ENCODE measurements around the gene RHOT2.

Gene RHOT2

GRCh38 chr16:634051-634670, 33.8 kb upstream of the RHOT2 start:
- Histone ChIP-seq H3K9ac (ENCODE audit: low read length) (no peak overlapping the region), H3K27me3 (ENCODE audit: control insufficient read depth, insufficient read depth, low read length) (no peaks in the 10 kb centered on the region), H3K27ac (ENCODE audit: low read length) (no peak overlapping the region), H3K4me1 (ENCODE audit: control insufficient read depth, low read depth, low read length) (peaks cover 18% of the 10 kb centered on the region), H3K9me3 (ENCODE audit: control insufficient read depth, low read depth, low read length) (no peaks in the 10 kb centered on the region), H3K36me3 (ENCODE audit: control insufficient read depth, low read depth, low read length) (no peaks in the 10 kb centered on the region), H3K4me3 (ENCODE audit: low read length) (no peak overlapping the region)

- H3K4me3 ChIP-seq (ENCODE audit: low read length), result peak overlapping the region; percentile 95
- H3K27me3 ChIP-seq (ENCODE audit: control insufficient read depth, insufficient read depth, low read length), result no peaks in the 10 kb centered on the region
- peaks cover 12% of the 10 kb centered on the region for H3K4me1 ChIP-seq (ENCODE audit: control insufficient read depth, low read depth, low read length)
- H3K27ac ChIP-seq (ENCODE audit: low read length), result no peak overlapping the region
- no peaks in the 10 kb centered on the region for H3K9me3 ChIP-seq (ENCODE audit: control insufficient read depth, low read depth, low read length)
- no peaks in the 10 kb centered on the region for H3K36me3 ChIP-seq (ENCODE audit: control insufficient read depth, low read depth, low read length)
- no peak overlapping the region for H3K9ac ChIP-seq (ENCODE audit: low read length)
Observed at GRCh38 chr16:634996-635395, 32.9 kb upstream of the RHOT2 start.

GRCh38 chr16:635573-636205, 32.2 kb upstream of the RHOT2 start:
- Histone ChIP-seq H3K4me1 (ENCODE audit: control insufficient read depth, low read depth, low read length) (peaks cover 6% of the 10 kb centered on the region), H3K9me3 (ENCODE audit: control insufficient read depth, low read depth, low read length) (no peaks in the 10 kb centered on the region), H3K4me3 (ENCODE audit: low read length) (peak overlapping the region; percentile 95), H3K9ac (ENCODE audit: low read length) (peak overlapping the region; percentile 69), H3K36me3 (ENCODE audit: control insufficient read depth, low read depth, low read length) (no peaks in the 10 kb centered on the region), H3K27ac (ENCODE audit: low read length) (no peak overlapping the region), H3K27me3 (ENCODE audit: control insufficient read depth, insufficient read depth, low read length) (no peaks in the 10 kb centered on the region)

- Histone ChIP-seq H3K27me3 (ENCODE audit: control insufficient read depth, insufficient read depth, low read length) (no peaks in the 10 kb centered on the region), H3K36me3 (ENCODE audit: control insufficient read depth, low read depth, low read length) (no peaks in the 10 kb centered on the region), H3K9ac (ENCODE audit: low read length) (peak within 1 kb of the TSS; percentile 69), H3K9me3 (ENCODE audit: control insufficient read depth, low read depth, low read length) (no peaks in the 10 kb centered on the region), H3K27ac (ENCODE audit: low read length) (no peak within 1 kb of the TSS), H3K4me3 (ENCODE audit: low read length) (peak within 1 kb of the TSS; percentile 95), H3K4me1 (ENCODE audit: control insufficient read depth, low read depth, low read length) (peaks cover 9% of the 10 kb centered on the region)
Observed at GRCh38 chr16:636206-637080, 31.5 kb upstream of the RHOT2 start, which contains the start of gene METTL26. Gene METTL26, minus strand, starts transcription at chr16:636305. Its CDS starts 15 bp downstream, at chr16:636290.

- H3K27ac ChIP-seq (ENCODE audit: low read length), result no peak overlapping the region
- peak overlapping the region; percentile 58 for H3K9ac ChIP-seq (ENCODE audit: low read length)
- no peaks in the 10 kb centered on the region for H3K9me3 ChIP-seq (ENCODE audit: control insufficient read depth, low read depth, low read length)
- peaks cover 1% of the 10 kb centered on the region for H3K27me3 ChIP-seq (ENCODE audit: control insufficient read depth, insufficient read depth, low read length)
- peak overlapping the region; percentile 95 for H3K4me3 ChIP-seq (ENCODE audit: low read length)
- H3K4me1 ChIP-seq (ENCODE audit: control insufficient read depth, low read depth, low read length), result peaks cover 9% of the 10 kb centered on the region
- H3K36me3 ChIP-seq (ENCODE audit: control insufficient read depth, low read depth, low read length), result no peaks in the 10 kb centered on the region
Observed at GRCh38 chr16:637081-638018, 30.6 kb upstream of the RHOT2 start.

- Histone ChIP-seq H3K9me3 (ENCODE audit: control insufficient read depth, low read depth, low read length) (no peaks in the 10 kb centered on the region), H3K36me3 (ENCODE audit: control insufficient read depth, low read depth, low read length) (no peaks in the 10 kb centered on the region), H3K9ac (ENCODE audit: low read length) (no peak overlapping the region), H3K4me3 (ENCODE audit: low read length) (no peak overlapping the region), H3K27ac (ENCODE audit: low read length) (no peak overlapping the region), H3K27me3 (ENCODE audit: control insufficient read depth, insufficient read depth, low read length) (peaks cover 9% of the 10 kb centered on the region), H3K4me1 (ENCODE audit: control insufficient read depth, low read depth, low read length) (peaks cover 9% of the 10 kb centered on the region)
Observed at GRCh38 chr16:638034-638543, 29.8 kb upstream of the RHOT2 start.

- Histone ChIP-seq H3K27ac (ENCODE audit: low read length) (no peak overlapping the region), H3K4me1 (ENCODE audit: control insufficient read depth, low read depth, low read length) (peaks cover 9% of the 10 kb centered on the region), H3K9ac (ENCODE audit: low read length) (no peak overlapping the region)
Observed at GRCh38 chr16:638836-639235, 29.1 kb upstream of the RHOT2 start.

GRCh38 chr16:640614-641013, 27.3 kb upstream of the RHOT2 start:
- Histone ChIP-seq H3K4me3 (ENCODE audit: low read length) (no peak overlapping the region), H3K27ac (ENCODE audit: low read length) (no peak overlapping the region)

More at GRCh38 chr16:638836-639235, 29.1 kb upstream of the RHOT2 start:
- Histone ChIP-seq H3K27me3 (ENCODE audit: control insufficient read depth, insufficient read depth, low read length) (peaks cover 10% of the 10 kb centered on the region), H3K36me3 (ENCODE audit: control insufficient read depth, low read depth, low read length) (no peaks in the 10 kb centered on the region), H3K9me3 (ENCODE audit: control insufficient read depth, low read depth, low read length) (no peaks in the 10 kb centered on the region), H3K4me3 (ENCODE audit: low read length) (no peak overlapping the region)

GRCh38 chr16:641326-642188, 26.4 kb upstream of the RHOT2 start, which contains the start of gene MCRIP2:
Gene MCRIP2, plus strand, starts transcription at chr16:641828. Its CDS starts 164 bp downstream, at chr16:641992.
- no peak within 1 kb of the TSS for H3K27ac ChIP-seq (ENCODE audit: low read length)
- H3K27me3 ChIP-seq (ENCODE audit: control insufficient read depth, insufficient read depth, low read length), result peaks cover 10% of the 10 kb centered on the region
- peaks cover 9% of the 10 kb centered on the region for H3K4me1 ChIP-seq (ENCODE audit: control insufficient read depth, low read depth, low read length)
- no peaks in the 10 kb centered on the region for H3K9me3 ChIP-seq (ENCODE audit: control insufficient read depth, low read depth, low read length)
- no peaks in the 10 kb centered on the region for H3K36me3 ChIP-seq (ENCODE audit: control insufficient read depth, low read depth, low read length)
- peak within 1 kb of the TSS; percentile 59 for H3K9ac ChIP-seq (ENCODE audit: low read length)
- H3K4me3 ChIP-seq (ENCODE audit: low read length), result peak within 1 kb of the TSS; percentile 65

More at GRCh38 chr16:640614-641013, 27.3 kb upstream of the RHOT2 start:
- Histone ChIP-seq H3K27me3 (ENCODE audit: control insufficient read depth, insufficient read depth, low read length) (peaks cover 10% of the 10 kb centered on the region), H3K4me1 (ENCODE audit: control insufficient read depth, low read depth, low read length) (peaks cover 9% of the 10 kb centered on the region), H3K9ac (ENCODE audit: low read length) (no peak overlapping the region), H3K36me3 (ENCODE audit: control insufficient read depth, low read depth, low read length) (no peaks in the 10 kb centered on the region), H3K9me3 (ENCODE audit: control insufficient read depth, low read depth, low read length) (no peaks in the 10 kb centered on the region)
